ENCODE measurements around the gene TTPAL. TPM values are rescaled to one million over a fixed set of nuclear protein-coding genes. Genes with fewer than 3 reads are reported as not detected.

Gene TTPAL
- total and polyA plus RNA-seq, 2 donors (not counting 1 experiment from before 2014, with no cell fraction given), result 11.9 to 12.6 TPM

- H3K4me2 ChIP-seq (ENCODE audit: extremely low read depth, insufficient read depth, low read length), result peak overlapping the region; percentile 7
- peak in 1 of 2 donors; percentile 90 for DNase-seq (ENCODE audit: low read depth in 2 of 2)
- H3K9me3 ChIP-seq (ENCODE audit: control insufficient read depth, insufficient read depth, low read depth, low read length), result no peaks in the 10 kb centered on the region
- no peaks in the 10 kb centered on the region for H4K20me1 ChIP-seq (ENCODE audit: control insufficient read depth, extremely low read depth, insufficient read depth, low read length)
- no peaks in the 10 kb centered on the region for H3K36me3 ChIP-seq (ENCODE audit: control insufficient read depth, insufficient read depth, low read length)
- no peak for TF ChIP-seq EZH2 (IDR thresholded peaks at IDR 0.05; ENCODE audit: low read length, missing control alignments)
- no peak for TF ChIP-seq CTCF (conservative IDR thresholded peaks at IDR 0.05 in 1 of 2, IDR thresholded peaks at IDR 0.05 in 1 of 2; ENCODE audit: low read depth in 1 of 2, low read length in 2 of 2)
- no peak overlapping the region for H3K4me3 ChIP-seq (replicated peaks in 1 of 4; ENCODE audit: control extremely low read depth in 1 of 4, insufficient read depth in 1 of 4, low read depth in 3 of 4, low read length in 4 of 4)
- no peak overlapping the region for H3K9ac ChIP-seq (ENCODE audit: insufficient read depth, low read length)
- no peak overlapping the region for H3K27ac ChIP-seq (ENCODE audit: insufficient read depth, low read length)
- no peak overlapping the region for H2AFZ ChIP-seq (ENCODE audit: low read length)
- no peaks in the 10 kb centered on the region for H3K79me2 ChIP-seq (ENCODE audit: control insufficient read depth, insufficient read depth, low read length)
- H3K4me1 ChIP-seq (ENCODE audit: control insufficient read depth, extremely low read depth, insufficient read depth, low read length), result peaks cover 4% of the 10 kb centered on the region
- no peaks in the 10 kb centered on the region for H3K27me3 ChIP-seq (ENCODE audit: control insufficient read depth, insufficient read depth, low read length)
Measured at GRCh38 chr20:44540834-44541233, 65.2 kb downstream of the TTPAL start.

GRCh38 chr20:44541992-44542391 lies 66.3 kb downstream of the TTPAL start:
- no peak overlapping the region for H3K4me3 ChIP-seq (replicated peaks in 1 of 4; ENCODE audit: control extremely low read depth in 1 of 4, insufficient read depth in 1 of 4, low read depth in 3 of 4, low read length in 4 of 4)
- H3K4me1 ChIP-seq (ENCODE audit: control insufficient read depth, extremely low read depth, insufficient read depth, low read length), result peaks cover 6% of the 10 kb centered on the region
- TF ChIP-seq EZH2 (IDR thresholded peaks at IDR 0.05; ENCODE audit: low read length, missing control alignments), result no peak
- TF ChIP-seq CTCF (conservative IDR thresholded peaks at IDR 0.05 in 1 of 2, IDR thresholded peaks at IDR 0.05 in 1 of 2; ENCODE audit: low read depth in 1 of 2, low read length in 2 of 2), result no peak
- H3K27ac ChIP-seq (ENCODE audit: insufficient read depth, low read length), result peak overlapping the region; percentile 8
- H3K79me2 ChIP-seq (ENCODE audit: control insufficient read depth, insufficient read depth, low read length), result no peaks in the 10 kb centered on the region
- no peaks in the 10 kb centered on the region for H4K20me1 ChIP-seq (ENCODE audit: control insufficient read depth, extremely low read depth, insufficient read depth, low read length)
- no peak overlapping the region for H3K9ac ChIP-seq (ENCODE audit: insufficient read depth, low read length)
- no peak for DNase-seq (ENCODE audit: low read depth in 2 of 2)
- no peaks in the 10 kb centered on the region for H3K9me3 ChIP-seq (ENCODE audit: control insufficient read depth, insufficient read depth, low read depth, low read length)
- H3K36me3 ChIP-seq (ENCODE audit: control insufficient read depth, insufficient read depth, low read length), result no peaks in the 10 kb centered on the region
- H3K4me2 ChIP-seq (ENCODE audit: extremely low read depth, insufficient read depth, low read length), result peak overlapping the region; percentile 0
- H3K27me3 ChIP-seq (ENCODE audit: control insufficient read depth, insufficient read depth, low read length), result no peaks in the 10 kb centered on the region
- H2AFZ ChIP-seq (ENCODE audit: low read length), result no peak overlapping the region

- DNase-seq (ENCODE audit: low read depth in 2 of 2), result no peak
- Histone ChIP-seq H3K4me3 (replicated peaks in 1 of 4; ENCODE audit: control extremely low read depth in 1 of 4, insufficient read depth in 1 of 4, low read depth in 3 of 4, low read length in 4 of 4) (no peak overlapping the region), H3K27me3 (ENCODE audit: control insufficient read depth, insufficient read depth, low read length) (no peaks in the 10 kb centered on the region), H3K4me2 (ENCODE audit: extremely low read depth, insufficient read depth, low read length) (no peak overlapping the region), H3K79me2 (ENCODE audit: control insufficient read depth, insufficient read depth, low read length) (no peaks in the 10 kb centered on the region), H3K9ac (ENCODE audit: insufficient read depth, low read length) (no peak overlapping the region), H4K20me1 (ENCODE audit: control insufficient read depth, extremely low read depth, insufficient read depth, low read length) (no peaks in the 10 kb centered on the region), H2AFZ (ENCODE audit: low read length) (no peak overlapping the region), H3K9me3 (ENCODE audit: control insufficient read depth, insufficient read depth, low read depth, low read length) (no peaks in the 10 kb centered on the region), H3K4me1 (ENCODE audit: control insufficient read depth, extremely low read depth, insufficient read depth, low read length) (peaks cover 6% of the 10 kb centered on the region), H3K36me3 (ENCODE audit: control insufficient read depth, insufficient read depth, low read length) (no peaks in the 10 kb centered on the region), H3K27ac (ENCODE audit: insufficient read depth, low read length) (no peak overlapping the region)
- TF ChIP-seq EZH2 (IDR thresholded peaks at IDR 0.05; ENCODE audit: low read length, missing control alignments), result no peak
- no peak for TF ChIP-seq CTCF (conservative IDR thresholded peaks at IDR 0.05 in 1 of 2, IDR thresholded peaks at IDR 0.05 in 1 of 2; ENCODE audit: low read depth in 1 of 2, low read length in 2 of 2)
Measured at GRCh38 chr20:44542890-44543289, 67.2 kb downstream of the TTPAL start.

Data from fibroblast of lung (primary cell).